HG02588 (cell line): ENCODE results near the gene WNT2.

Source experiments
- ATAC-seq: cut with Tn5 transposase; IDR thresholded peaks from one replicate; pipeline ENCODE4 v1.9.1; 2021; ENCODE audit warnings: mild to moderate bottlenecking, moderate library complexity; ENCODE audit not compliant: unreplicated experiment

Gene WNT2

DNA sequence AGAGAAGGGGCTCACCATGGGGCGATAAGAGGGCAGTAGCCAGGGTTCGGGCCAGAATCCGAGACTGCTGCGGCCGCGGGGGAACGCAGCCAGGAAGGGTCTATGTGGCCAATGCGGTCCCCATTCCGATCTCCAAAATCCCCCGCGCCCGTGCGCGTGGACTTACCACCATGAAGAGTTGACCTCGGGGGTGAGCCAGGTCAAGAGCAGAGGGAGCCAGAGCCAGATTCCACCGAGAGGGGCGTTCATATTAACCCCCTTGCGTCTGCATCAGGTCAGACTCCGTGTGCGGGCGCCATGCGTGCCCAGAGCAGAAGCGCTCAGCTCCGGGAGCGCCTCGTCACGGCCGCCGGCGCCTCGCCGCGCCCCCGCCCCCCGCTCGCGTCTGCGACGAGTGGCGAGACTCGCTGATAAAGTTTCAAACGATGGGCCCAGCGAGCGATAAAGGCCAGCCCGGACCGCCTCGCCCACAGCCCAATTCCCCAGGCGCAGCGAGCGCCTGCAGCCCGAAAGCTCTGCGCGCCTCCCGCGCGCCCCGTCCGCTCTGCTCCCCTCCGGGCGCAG is at the start of gene WNT2:
WNT2 (minus strand) TSS at position 318 of the 564 bp plus-strand sequence; CDS start at position 249, 69 bp downstream.
- ATAC-seq: no peak

- ATAC-seq: no peak
These were observed 49.2 kb upstream of the WNT2 start for GRCh38 chr7:117372073-117372472.

GRCh38 chr7:117364339-117365080 is 41.7 kb upstream of the WNT2 start:
- no peak for ATAC-seq

DNA sequence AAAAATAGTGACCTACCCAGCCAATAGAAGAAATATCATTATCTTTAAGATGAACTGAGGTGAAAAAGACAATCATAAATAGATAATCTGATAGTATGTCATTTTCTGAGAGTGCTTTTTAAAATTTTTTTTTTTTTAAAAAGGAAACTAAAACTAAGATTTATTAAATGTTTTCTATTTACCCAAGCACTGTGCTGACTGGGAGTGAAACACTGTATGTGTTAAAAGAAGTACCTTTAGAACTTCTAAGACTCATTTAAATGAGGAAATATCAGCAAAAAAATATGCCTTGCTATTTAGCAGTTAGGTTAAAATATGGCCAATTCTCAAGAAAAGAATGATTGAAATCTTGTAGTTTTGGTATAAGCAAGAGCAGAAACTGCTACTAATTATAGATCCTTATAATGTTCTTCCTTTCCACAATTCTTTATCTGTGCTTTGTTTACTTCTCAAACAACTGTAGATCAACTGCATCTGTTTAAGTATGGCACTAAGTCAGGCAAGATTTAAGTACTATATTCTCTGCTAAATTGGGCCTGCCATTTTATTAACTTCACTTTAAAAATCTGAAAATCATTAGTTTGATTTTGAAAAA is 39.5 kb upstream of the WNT2 start:
- ATAC-seq: no peak

GRCh38 chr7:117350027-117350426 is 27.2 kb upstream of the WNT2 start:
- ATAC-seq: no peak

- no peak for ATAC-seq
These were observed 26.7 kb upstream of the WNT2 start for GRCh38 chr7:117349570-117349969.

DNA sequence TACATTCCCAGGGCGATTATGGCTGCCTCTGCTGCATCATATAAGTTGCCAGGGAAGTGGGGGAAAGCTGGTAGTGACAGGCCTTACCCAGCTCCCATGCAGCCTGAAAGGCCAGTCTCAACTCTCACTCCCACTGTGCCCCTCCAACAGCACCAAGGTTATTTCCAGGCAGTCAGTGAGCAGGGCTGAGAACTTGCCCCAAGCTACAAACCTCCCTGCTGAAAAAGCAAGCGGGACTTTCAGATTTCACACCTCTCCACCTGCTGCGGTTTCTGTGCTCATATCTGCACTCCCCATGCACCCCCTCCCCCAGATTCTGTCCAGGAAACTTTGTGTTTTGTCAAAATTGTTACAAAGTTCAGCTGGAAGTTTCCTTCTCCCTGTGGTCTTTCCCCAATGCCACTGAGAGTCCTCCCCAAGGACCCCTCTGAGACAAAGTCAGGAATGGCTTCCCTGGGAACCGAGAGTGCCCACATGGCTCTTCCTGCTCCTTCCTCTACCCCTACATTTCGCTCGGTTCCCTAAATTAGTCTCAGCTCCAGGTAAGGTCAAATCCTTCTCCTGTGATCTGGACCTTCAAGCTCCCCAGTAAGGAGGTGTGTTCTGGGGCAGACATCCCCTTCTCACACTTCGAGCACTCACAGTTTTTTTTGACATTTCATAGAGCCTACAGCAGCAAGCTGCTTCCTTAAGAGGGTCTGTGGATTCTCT is 25.3 kb upstream of the WNT2 start:
- ATAC-seq: peak; percentile 91

- no peak for ATAC-seq
These were observed 24.6 kb upstream of the WNT2 start for GRCh38 chr7:117347480-117347879.

- ATAC-seq: no peak
These were observed 23.3 kb upstream of the WNT2 start for GRCh38 chr7:117346161-117346560.

- ATAC-seq: no peak
These were observed 15.2 kb upstream of the WNT2 start for GRCh38 chr7:117338020-117338419.

DNA sequence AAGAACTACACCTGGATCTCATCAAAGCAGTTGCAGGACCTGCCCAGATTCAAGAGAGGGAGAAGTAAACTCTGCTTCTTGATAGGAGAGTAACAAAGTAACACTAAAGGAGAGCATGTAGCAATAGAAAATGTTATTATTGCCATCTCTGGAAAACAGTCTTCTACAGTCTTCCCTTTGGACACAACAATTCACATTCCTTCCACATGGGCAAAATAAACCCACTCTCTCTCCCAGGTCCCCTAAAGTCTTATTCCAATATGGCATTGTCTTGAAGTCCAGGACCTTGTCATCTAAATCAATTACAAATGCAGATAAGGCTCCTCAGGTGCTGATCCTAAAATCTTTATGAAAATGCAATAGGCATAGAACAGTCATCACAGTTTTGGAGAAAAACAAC is 10.3 kb upstream of the WNT2 start:
- no peak for ATAC-seq

- ATAC-seq: no peak
These were observed 9.2 kb upstream of the WNT2 start for GRCh38 chr7:117332031-117332430.

DNA sequence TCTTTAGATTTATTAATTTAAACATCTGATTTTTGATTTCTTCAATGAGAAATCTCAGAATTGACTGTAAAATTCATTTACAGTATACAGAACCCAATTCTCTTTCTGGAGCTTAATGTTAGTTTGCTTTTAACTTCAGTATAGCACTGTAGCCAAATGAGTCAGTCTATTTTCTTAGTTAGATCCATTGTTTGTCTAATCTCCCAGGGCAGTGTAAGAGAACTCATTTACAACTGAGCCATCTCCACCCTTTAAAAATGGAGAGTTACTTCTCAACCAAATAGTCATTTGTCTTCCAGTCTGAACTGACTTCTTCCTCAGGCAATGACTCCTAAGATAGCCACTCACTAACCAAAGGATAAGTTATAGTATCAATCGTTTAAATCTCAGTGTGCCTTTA is 3.0 kb upstream of the WNT2 start:
- ATAC-seq: no peak

GRCh38 chr7:117324960-117325359 is 2.1 kb upstream of the WNT2 start:
- ATAC-seq: no peak

GRCh38 chr7:117323851-117324711 is 1.2 kb upstream of the WNT2 start:
- ATAC-seq: no peak

DNA sequence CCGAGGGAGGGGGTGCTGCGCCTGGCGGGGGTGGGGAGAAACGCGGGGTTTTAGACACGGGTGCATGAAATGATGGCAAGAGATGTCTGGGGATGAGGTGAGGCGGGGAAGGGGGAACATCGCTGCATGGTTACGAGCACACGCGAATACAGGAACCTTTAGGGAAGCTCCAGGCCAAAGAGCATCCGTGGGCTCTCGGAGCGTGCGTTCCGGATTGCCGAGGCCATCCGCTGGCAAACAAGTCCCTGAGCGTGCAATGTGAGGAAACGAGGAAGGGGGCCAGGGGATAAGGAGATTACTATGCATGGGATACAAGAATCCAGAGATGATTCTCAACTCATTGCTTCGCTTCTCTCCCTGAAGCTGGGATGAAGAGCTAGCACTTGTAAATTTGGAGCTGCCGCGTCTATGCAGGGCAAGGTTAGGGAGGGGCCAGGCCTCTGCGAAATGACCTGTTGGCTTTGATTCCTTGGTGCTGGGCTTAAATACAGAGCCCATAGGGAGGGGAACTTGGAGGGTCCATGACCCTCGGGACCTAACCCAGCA is 520 bp upstream of the WNT2 start:
- ATAC-seq: no peak

DNA sequence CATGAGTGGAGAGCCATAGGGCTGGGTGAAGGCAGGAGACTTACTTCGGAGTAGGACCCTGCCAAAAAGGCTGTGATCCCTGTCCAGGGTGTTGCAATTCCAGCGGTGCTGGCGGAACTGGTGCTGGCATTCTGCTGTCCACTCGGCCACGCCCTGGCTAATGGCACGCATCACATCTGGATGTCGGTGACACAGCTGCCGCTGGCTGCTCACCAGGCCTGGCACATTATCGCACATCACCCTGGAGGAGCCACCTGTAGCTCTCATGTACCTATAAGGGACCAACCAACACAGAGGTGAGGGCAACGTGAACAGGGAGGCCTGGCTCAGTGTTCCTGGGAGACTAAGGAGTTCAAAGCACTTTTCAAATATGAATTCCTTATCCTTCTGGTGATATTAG is 2.3 kb downstream of the WNT2 start:
- no peak for ATAC-seq

GRCh38 chr7:117319181-117319580 is 3.7 kb downstream of the WNT2 start:
- no peak for ATAC-seq

DNA sequence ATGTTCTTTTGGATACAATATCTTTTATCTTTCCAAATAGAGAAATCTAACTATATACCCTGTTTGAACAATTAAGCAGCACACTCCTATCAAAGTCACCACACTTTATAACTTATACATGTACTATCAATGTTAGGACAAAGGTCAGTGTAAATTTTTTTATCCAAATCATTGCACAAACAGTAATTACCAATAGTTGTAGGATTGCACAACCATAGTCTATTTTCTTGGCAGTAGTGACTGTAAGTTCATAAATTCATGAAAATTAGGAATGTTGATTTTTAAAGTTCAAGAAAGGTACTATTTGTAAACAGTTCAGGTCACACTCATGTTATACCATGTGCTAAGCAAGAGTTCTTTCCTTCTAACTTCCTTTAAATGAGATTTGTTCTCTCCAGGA is 9.3 kb downstream of the WNT2 start:
- no peak for ATAC-seq
